ENCODE data around the gene C22orf23. TPM values are rescaled to one million over a fixed set of nuclear protein-coding genes. Genes with fewer than 3 reads are reported as not detected.

C22orf23 gene
- 0.20 to 0.37 TPM (median 0.32 TPM) in 5 replicates for total RNA-seq (2022; extraction: Qiagen RNA extraction; ENCODE audit: low read depth)

DNA sequence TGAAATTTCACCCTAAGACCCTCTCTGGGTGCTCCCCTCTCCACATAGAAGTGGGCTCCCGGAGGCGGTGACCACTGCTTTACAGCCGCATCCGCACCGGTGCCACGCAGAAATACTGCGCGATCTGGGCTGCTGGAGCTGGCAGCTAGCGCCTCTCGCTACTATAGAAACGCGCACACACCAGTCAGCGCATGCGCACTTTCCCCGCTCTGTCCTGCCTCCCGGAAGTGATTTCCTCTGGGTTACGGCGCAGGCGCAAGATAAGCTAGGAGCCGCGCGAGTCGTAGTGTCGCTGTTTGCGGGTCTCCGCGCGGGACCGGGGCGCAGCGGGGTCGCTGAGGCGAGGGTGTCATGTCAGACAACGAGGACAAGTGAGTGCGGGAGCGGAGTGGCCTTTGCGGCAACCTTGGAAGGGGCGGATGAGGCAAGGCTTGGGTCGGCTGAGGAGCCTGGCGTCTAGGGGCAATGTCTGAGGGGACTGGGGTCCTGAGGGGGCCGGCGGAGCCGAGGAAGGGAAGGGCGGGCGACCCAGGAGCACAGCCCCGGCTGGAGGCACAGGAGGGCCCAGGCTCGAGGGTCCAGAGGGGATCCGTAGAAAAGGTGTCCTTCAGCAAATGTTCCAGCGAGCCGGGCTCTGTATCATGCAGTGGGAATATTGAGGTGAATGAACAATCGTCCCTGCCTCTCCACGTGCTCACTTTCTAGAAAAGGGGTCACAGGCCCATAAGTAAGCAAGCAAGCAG is at the start of gene C22orf23, which contains the start of gene POLR2F:
C22orf23 (minus strand) TSS at position 165 of the 743 bp plus-strand sequence. CDS start 452 bp downstream, outside the sequence.
POLR2F (plus strand) TSS at position 263 of the 743 bp plus-strand sequence; CDS start at position 352, 89 bp downstream.

DNA sequence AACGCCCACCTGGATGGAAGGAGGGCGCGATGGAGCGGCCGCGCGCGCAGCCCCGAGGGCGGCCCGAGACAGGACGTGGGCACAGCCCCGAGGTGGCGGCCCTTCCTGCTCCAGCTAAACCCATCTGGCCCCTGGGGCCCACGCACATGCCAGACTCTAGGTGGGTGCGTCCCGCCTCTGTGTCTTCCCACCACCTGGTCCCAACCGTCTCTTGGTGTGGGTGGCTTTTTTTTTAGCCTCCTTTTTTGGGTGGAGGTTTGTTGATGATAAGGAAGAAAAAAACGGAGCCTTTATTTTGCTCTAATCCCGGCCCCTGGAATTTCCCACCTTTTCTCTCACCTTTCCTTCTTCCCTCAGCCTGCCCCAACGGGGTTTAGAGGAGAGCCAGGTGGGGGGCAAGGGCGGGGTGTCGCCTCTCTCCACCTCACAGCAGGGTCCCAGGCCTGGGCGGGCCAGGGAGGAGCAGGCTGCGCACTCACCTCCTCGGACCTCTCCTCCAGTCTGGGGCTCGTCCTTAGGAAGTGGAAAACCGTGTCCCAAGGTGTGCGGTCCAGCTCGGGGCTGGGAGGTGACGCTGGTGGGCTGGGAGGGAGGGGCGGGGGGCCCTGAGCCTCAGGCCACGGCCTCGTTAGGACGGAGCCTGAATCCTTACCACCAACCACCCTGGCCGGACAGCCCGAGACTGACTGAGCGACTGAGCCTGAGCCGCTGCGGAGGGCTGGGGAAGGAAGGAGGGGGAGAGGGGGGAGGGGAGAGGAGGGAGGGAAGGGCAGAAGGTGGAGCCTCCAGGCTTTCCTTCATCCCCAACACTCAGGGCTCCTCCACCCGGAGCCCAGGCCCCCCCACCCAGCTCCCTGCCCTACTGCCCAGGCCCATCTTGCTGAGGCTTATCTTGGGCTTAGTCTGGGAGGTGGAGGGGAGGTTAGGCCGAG is 30.7 kb upstream of the C22orf23 start, which contains the start of gene SOX10:
SOX10 (minus strand) TSS at position 696 of the 932 bp plus-strand sequence. CDS start 771 bp downstream, outside the sequence.

DNA sequence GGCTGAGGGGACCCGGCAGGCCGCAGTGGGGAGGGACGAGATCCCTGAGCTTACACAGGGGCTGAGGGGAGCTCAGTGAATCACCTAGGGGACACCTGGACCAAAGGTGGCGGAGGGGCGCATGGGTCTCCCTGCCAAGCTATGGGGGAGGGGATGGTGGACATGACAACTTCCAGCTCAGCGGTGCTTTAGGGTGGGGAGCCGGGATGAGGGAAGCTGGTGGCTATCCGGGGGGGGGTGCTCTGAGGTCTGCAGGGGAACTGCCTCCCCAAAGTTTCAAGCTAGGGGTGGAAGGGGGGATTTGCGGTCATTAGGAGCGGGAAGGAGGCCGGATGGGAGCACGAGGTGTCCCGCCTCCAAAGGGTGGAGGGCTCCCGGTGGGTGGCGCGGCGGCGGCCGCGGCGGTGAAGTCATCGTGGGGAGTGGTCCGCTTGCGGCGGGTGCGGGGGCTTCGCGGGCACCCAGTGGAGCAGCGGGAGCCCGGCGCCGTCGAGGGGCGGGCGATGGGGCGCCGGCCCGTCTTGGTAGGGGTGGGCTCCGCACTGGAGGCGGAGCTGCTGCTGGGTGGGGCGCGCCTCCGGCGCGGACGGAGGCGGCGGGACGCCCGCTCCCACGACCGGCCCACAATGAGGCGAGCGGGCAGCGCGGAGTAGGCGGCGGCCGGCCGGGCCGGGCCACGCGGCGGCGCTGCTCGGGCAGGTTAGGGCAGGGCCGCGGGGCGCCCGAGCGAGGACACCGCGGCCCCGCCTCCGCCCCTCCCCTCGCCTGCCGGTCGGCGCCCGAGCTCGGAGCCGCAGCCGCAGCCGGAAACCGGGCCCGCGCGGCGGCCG is 47.7 kb downstream of the C22orf23 start, which contains the start of gene MICALL1:
MICALL1 (plus strand) TSS at position 764 of the 830 bp plus-strand sequence. CDS start 126 bp downstream, outside the sequence.

Other genes starting within 250 kb of the C22orf23 start
- 2.4 to 3.8 TPM (median 2.7 TPM) in 5 replicates for gene GCAT, start 145.7 kb downstream of the C22orf23 start, total RNA-seq (2022; extraction: Qiagen RNA extraction; ENCODE audit: low read depth)
- not detected in 5 replicates for gene GALR3, start 130.2 kb downstream of the C22orf23 start, total RNA-seq (2022; extraction: Qiagen RNA extraction; ENCODE audit: low read depth)
- gene ANKRD54, start 109.3 kb downstream of the C22orf23 start, total RNA-seq (2022; extraction: Qiagen RNA extraction; ENCODE audit: low read depth), result 17.0 to 25.5 TPM (median 24.0 TPM) in 5 replicates
- 265 to 330 TPM (median 289 TPM) in 5 replicates for gene EIF3L, start 104.2 kb downstream of the C22orf23 start, total RNA-seq (2022; extraction: Qiagen RNA extraction; ENCODE audit: low read depth)
- gene MICALL1, start 47.3 kb downstream of the C22orf23 start, total RNA-seq (2022; extraction: Qiagen RNA extraction; ENCODE audit: low read depth), result 14.4 to 19.6 TPM (median 18.7 TPM) in 5 replicates
- 123 to 149 TPM (median 139 TPM) in 5 replicates for gene POLR2F, start 98 bp upstream of the C22orf23 start, total RNA-seq (2022; extraction: Qiagen RNA extraction; ENCODE audit: low read depth)
- not detected in 5 replicates for gene SOX10, start 31.0 kb upstream of the C22orf23 start, total RNA-seq (2022; extraction: Qiagen RNA extraction; ENCODE audit: low read depth)
- 7.8 to 12.1 TPM (median 12.0 TPM) in 5 replicates for gene PICK1, start 103.8 kb upstream of the C22orf23 start, total RNA-seq (2022; extraction: Qiagen RNA extraction; ENCODE audit: low read depth)
- not detected in 5 replicates for gene SLC16A8, start 130.6 kb upstream of the C22orf23 start, total RNA-seq (2022; extraction: Qiagen RNA extraction; ENCODE audit: low read depth)
- 3.2 to 4.9 TPM (median 4.4 TPM) in 5 replicates for gene BAIAP2L2, start 157.1 kb upstream of the C22orf23 start, total RNA-seq (2022; extraction: Qiagen RNA extraction; ENCODE audit: low read depth)
- gene PLA2G6, start 228.2 kb upstream of the C22orf23 start, total RNA-seq (2022; extraction: Qiagen RNA extraction; ENCODE audit: low read depth), result 2.4 to 3.7 TPM (median 2.8 TPM) in 5 replicates
- 13.7 to 18.9 TPM (median 15.8 TPM) in 5 replicates for gene MAFF, start 248.4 kb upstream of the C22orf23 start, total RNA-seq (2022; extraction: Qiagen RNA extraction; ENCODE audit: low read depth)

Measured in A549 treated with RU486 at 1 μM for 4 hours (cell line).